ENCODE data around the gene ARHGAP44.

- TF ChIP-seq, protein P1, sequence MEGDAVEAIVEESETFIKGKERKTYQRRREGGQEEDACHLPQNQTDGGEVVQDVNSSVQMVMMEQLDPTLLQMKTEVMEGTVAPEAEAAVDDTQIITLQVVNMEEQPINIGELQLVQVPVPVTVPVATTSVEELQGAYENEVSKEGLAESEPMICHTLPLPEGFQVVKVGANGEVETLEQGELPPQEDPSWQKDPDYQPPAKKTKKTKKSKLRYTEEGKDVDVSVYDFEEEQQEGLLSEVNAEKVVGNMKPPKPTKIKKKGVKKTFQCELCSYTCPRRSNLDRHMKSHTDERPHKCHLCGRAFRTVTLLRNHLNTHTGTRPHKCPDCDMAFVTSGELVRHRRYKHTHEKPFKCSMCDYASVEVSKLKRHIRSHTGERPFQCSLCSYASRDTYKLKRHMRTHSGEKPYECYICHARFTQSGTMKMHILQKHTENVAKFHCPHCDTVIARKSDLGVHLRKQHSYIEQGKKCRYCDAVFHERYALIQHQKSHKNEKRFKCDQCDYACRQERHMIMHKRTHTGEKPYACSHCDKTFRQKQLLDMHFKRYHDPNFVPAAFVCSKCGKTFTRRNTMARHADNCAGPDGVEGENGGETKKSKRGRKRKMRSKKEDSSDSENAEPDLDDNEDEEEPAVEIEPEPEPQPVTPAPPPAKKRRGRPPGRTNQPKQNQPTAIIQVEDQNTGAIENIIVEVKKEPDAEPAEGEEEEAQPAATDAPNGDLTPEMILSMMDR (conservative IDR thresholded peaks at IDR 0.05; ENCODE audit: low read length), result no peak
- no peak for TF ChIP-seq EZH2phosphoT487 (IDR thresholded peaks at IDR 0.05; ENCODE audit: borderline replicate concordance, low read depth, low read length)
Observed at GRCh38 chr17:12902046-12902445, 112.7 kb downstream of the ARHGAP44 start.

Data from OCI-LY7 (cell line).